Thoracic aorta (tissue), 2 donors: Measurements from ENCODE around the gene LARP6. TPM values are rescaled to one million over a fixed set of nuclear protein-coding genes. Genes with fewer than 3 reads are reported as not detected.
A peak's percentile ranks its signal among the peaks of the same experiment; 100 is the strongest.

ENCODE experiments used
- ATAC-seq: fragments of 150-250 bp; one replicate; pipeline ENCODE4 v1.8.0; 2017; ENCODE audit warnings: low read depth; ENCODE audit not compliant: insufficient number of reproducible peaks, low FRiP score
- DNase-seq: peaks from one replicate; pipeline ENCODE4 v3.0.0-alpha.2; 2020; ENCODE audit warnings: low spot score
- H3K27ac ChIP-seq, 2 donors: fragments of 200-600 bp; sonication (generic); 1 replicate in 1 of 2; 2 replicates in 1 of 2; pipeline ENCODE4 v1.5.1; 2016; ENCODE audit warnings: mild to moderate bottlenecking in 2 of 2, moderate library complexity in 2 of 2
- H3K27me3 ChIP-seq: fragments of 200-600 bp; sonication (generic); replicated peaks from 2 replicates; pipeline ENCODE4 v1.6.0; 2016; ENCODE audit warnings: mild to moderate bottlenecking; ENCODE audit not compliant: insufficient read depth
- H3K36me3 ChIP-seq: fragments of 200-600 bp; sonication (generic); one replicate; pipeline ENCODE4 v1.5.1; 2016
- H3K4me1 ChIP-seq, 2 donors: fragments of 200-600 bp; sonication (generic); 1 replicate in 1 of 2; 2 replicates in 1 of 2; pipeline versions ENCODE4 v1.5.1 to v1.6.0; 2016; ENCODE audit warnings: low read depth in 2 of 2, mild to moderate bottlenecking in 1 of 2; ENCODE audit not compliant: control insufficient read depth in 1 of 2
- H3K4me3 ChIP-seq: fragments of 200-600 bp; sonication (generic); 2 replicates; pipeline ENCODE4 v1.5.1; 2016; ENCODE audit warnings: mild to moderate bottlenecking
- H3K9me3 ChIP-seq: fragments of 200-600 bp; sonication (generic); 2 replicates; pipeline ENCODE4 v1.5.1; 2016
- total RNA-seq, 2 donors: library from RNA; depleted of rRNA; stranded (reverse); fragments of >200 nt; gene quantifications; one replicate each; pipeline versions ENCODE4 v1.1.0 to v1.2.3, GENCODE V29; 2016
- TF ChIP-seq, protein P1 (sequence below): fragments of 200-600 bp; sonication (generic); IDR thresholded peaks from one replicate; pipeline ENCODE4 v1.5.1; 2019; ENCODE audit warnings: antibody characterized with exemption

Gene LARP6
- total RNA-seq, 2 donors from 2014 or later, result 43.3 to 92.6 TPM

DNA sequence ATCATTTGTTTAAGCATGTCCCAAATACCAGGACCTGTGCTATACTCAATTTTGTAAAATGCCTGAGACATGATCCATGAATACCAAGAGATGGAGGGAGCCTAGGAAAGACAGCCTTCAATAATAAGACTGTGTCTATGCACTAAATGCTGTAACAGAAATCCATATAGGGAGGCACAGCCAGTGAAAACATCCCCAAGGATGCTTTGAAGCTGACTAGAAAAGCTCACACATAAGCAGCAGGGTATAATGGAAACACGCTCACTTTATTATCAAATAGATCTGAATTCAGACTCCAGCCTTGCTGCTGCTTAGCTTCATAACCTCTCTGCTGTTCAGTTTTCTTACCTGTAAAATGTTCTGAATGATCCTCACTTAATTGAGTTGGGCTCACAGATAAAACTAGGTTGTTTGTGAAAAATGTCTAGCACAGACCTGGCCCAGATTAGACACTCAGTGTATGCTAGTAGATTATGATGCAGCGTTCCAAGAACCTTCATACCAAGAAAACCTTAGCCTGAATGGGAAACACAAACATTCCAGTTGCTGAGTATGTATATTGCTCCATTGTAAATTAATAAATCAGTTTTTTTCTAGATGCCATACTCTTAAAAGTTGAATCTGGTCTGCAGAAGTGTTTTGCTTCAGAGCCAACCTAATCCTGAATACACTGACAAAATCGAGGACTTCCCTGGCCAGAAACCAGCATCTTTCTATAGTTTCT lies 3.8 kb upstream of the LARP6 start:
- H3K4me1 ChIP-seq, result peaks cover 2 to 50% of the 10 kb centered on the region in 2 donors
- TF ChIP-seq, protein P1, sequence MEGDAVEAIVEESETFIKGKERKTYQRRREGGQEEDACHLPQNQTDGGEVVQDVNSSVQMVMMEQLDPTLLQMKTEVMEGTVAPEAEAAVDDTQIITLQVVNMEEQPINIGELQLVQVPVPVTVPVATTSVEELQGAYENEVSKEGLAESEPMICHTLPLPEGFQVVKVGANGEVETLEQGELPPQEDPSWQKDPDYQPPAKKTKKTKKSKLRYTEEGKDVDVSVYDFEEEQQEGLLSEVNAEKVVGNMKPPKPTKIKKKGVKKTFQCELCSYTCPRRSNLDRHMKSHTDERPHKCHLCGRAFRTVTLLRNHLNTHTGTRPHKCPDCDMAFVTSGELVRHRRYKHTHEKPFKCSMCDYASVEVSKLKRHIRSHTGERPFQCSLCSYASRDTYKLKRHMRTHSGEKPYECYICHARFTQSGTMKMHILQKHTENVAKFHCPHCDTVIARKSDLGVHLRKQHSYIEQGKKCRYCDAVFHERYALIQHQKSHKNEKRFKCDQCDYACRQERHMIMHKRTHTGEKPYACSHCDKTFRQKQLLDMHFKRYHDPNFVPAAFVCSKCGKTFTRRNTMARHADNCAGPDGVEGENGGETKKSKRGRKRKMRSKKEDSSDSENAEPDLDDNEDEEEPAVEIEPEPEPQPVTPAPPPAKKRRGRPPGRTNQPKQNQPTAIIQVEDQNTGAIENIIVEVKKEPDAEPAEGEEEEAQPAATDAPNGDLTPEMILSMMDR, result no peak
- no peak overlapping the region for H3K4me3 ChIP-seq
- DNase-seq (no peak), ATAC-seq (no peak)
- H3K9me3 ChIP-seq, result no peaks in the 10 kb centered on the region
- H3K27me3 ChIP-seq, result no peaks in the 10 kb centered on the region
- peak overlapping the region; percentile 65 to 98 for H3K27ac ChIP-seq
- no peaks in the 10 kb centered on the region for H3K36me3 ChIP-seq

DNA sequence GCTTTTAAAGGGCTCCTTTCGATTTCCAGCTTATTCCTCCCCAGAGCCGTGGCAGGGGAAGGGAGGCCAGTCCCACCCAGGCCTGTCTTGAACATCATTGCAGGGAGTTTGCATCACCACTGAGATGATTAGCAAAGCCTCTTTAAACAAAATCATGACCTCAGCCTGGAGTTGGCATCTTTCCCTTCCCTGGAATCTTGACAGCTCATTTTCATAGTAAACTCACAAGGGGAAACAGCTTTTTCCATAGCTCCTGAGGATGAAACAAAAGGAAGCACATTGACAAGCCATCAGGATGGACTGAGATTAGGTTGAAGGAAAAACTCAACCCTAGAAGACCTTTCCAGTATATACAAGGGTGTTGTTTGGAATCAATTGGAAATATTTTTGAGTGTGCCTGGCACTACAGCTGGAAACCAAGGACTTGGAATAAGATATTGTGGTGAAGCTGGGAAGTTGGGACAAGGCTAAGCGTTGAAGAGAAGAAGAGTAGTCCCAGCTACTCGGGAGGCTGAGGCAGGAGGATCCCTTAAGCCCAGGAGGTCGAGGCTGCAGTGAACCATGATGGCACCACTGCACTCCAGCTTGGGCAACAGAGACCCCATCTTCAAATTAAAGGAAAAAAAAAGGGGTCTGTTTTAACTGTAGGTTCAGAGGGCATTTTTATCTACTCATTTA lies 3.1 kb upstream of the LARP6 start:
- DNase-seq, result peak; percentile 58
- Histone ChIP-seq H3K9me3 (no peaks in the 10 kb centered on the region), H3K4me1 (peaks cover 9 to 57% of the 10 kb centered on the region in 2 donors)

DNA sequence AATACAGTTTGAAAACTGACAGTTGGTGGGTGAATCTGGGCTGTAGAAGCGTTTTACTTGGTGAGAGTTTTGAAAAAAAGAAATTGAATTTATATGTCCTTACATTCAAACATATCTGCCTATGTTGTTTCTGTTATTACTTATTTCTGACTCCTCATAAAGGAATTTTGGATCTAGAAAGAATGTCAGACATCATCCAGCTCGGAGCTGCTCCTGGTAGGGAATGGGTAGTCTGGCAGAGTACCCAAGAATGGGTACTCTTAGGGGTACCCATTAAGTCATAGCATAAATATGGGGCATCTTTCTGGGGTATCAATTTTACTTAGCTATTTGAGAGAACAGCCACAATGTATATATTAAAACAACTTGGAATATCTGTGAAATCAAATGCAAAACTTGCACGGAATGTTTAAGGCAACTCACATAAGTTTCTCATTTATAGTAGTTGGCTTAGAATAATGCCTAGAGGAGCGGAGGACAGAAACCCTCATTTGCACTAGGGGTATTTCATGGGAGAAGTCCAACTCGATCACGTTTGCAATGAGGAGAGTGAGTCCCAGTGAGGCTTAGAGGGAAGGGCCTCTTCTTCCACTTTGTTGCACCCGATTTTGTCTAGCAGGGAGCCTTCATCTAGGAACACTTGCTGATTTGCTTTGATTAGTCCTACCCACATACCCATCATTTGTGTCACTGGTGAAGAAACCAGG lies 2.4 kb upstream of the LARP6 start:
- Histone ChIP-seq H3K27me3 (no peaks in the 10 kb centered on the region), H3K4me1 (peaks cover 9 to 64% of the 10 kb centered on the region in 2 donors), H3K36me3 (peaks cover 4% of the 10 kb centered on the region), H3K27ac (peak overlapping the region; percentile 65 to 98), H3K4me3 (no peak overlapping the region), H3K9me3 (no peaks in the 10 kb centered on the region)
- DNase-seq, result no peak
- TF ChIP-seq, protein P1, result no peak
- no peak for ATAC-seq

More for the DNA sequence above, 3.1 kb upstream of the LARP6 start:
- Histone ChIP-seq H3K27ac (peak overlapping the region; percentile 65 to 98), H3K36me3 (no peaks in the 10 kb centered on the region), H3K27me3 (no peaks in the 10 kb centered on the region), H3K4me3 (no peak overlapping the region)
- peak; percentile 84 for ATAC-seq
- TF ChIP-seq, protein P1, result no peak

DNA sequence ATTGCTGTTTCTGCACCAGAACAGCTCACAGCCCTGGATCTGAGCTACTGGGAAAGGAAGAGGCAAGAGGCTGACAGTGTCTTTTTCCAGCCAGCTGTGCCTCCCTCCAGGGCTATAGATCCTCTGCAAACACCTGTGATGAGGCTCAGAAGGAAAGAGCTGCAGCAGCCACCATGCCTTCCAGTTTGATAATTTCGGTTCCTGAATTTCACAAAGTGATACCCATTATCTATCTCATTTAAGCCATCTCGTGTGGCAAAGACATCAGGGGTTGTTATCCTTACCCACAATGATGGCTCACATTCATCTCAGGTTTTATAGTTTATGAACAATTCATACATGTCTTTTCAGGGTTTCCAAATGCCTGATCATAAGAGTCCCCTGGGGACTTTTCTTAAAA lies 1.8 kb upstream of the LARP6 start:
- peaks cover 9 to 64% of the 10 kb centered on the region in 2 donors for H3K4me1 ChIP-seq
- H3K36me3 ChIP-seq, result peaks cover 4% of the 10 kb centered on the region
- ATAC-seq (no peak), DNase-seq (no peak)
- TF ChIP-seq, protein P1, result no peak
- H3K27ac ChIP-seq, result peak overlapping the region; percentile 93 to 98
- H3K4me3 ChIP-seq, result no peak overlapping the region
- H3K27me3 ChIP-seq, result no peaks in the 10 kb centered on the region
- no peaks in the 10 kb centered on the region for H3K9me3 ChIP-seq

DNA sequence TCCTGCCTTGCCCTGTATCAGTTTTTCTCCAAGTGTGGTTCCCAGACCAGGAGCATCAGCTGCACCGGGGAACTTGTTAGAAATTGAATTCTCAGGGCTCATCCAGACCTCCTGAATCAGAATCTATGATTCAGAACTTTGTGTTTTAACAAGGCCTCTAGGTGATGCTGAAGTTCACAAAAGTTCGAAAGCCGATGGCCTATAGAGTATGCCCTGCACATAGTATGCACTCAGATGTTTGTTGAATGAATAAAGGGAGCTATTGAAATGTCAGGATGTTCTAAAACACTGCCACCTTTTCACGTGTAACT lies 664 bp upstream of the LARP6 start:
- DNase-seq (no peak), ATAC-seq (no peak)
- TF ChIP-seq, protein P1, result no peak
- peak overlapping the region; percentile 93 to 98 for H3K27ac ChIP-seq
- peaks cover 9 to 64% of the 10 kb centered on the region in 2 donors for H3K4me1 ChIP-seq
- H3K27me3 ChIP-seq, result no peaks in the 10 kb centered on the region
- no peaks in the 10 kb centered on the region for H3K9me3 ChIP-seq
- H3K4me3 ChIP-seq, result peak overlapping the region; percentile 85
- peaks cover 4% of the 10 kb centered on the region for H3K36me3 ChIP-seq
